HG03066 (cell line): ENCODE results near the gene GALNT7.
"Not testable (repeated sequence)": the region's sequence is repeated elsewhere in the genome, so short reads cannot be mapped to it uniquely, and the experiment has no call there.

Experiments used
- ATAC-seq: cut with Tn5 transposase; IDR thresholded peaks from one replicate; pipeline ENCODE4 v1.9.1; 2021; ENCODE audit warnings: low read depth; ENCODE audit not compliant: unreplicated experiment

The GALNT7 gene, protein sequence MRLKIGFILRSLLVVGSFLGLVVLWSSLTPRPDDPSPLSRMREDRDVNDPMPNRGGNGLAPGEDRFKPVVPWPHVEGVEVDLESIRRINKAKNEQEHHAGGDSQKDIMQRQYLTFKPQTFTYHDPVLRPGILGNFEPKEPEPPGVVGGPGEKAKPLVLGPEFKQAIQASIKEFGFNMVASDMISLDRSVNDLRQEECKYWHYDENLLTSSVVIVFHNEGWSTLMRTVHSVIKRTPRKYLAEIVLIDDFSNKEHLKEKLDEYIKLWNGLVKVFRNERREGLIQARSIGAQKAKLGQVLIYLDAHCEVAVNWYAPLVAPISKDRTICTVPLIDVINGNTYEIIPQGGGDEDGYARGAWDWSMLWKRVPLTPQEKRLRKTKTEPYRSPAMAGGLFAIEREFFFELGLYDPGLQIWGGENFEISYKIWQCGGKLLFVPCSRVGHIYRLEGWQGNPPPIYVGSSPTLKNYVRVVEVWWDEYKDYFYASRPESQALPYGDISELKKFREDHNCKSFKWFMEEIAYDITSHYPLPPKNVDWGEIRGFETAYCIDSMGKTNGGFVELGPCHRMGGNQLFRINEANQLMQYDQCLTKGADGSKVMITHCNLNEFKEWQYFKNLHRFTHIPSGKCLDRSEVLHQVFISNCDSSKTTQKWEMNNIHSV

DNA sequence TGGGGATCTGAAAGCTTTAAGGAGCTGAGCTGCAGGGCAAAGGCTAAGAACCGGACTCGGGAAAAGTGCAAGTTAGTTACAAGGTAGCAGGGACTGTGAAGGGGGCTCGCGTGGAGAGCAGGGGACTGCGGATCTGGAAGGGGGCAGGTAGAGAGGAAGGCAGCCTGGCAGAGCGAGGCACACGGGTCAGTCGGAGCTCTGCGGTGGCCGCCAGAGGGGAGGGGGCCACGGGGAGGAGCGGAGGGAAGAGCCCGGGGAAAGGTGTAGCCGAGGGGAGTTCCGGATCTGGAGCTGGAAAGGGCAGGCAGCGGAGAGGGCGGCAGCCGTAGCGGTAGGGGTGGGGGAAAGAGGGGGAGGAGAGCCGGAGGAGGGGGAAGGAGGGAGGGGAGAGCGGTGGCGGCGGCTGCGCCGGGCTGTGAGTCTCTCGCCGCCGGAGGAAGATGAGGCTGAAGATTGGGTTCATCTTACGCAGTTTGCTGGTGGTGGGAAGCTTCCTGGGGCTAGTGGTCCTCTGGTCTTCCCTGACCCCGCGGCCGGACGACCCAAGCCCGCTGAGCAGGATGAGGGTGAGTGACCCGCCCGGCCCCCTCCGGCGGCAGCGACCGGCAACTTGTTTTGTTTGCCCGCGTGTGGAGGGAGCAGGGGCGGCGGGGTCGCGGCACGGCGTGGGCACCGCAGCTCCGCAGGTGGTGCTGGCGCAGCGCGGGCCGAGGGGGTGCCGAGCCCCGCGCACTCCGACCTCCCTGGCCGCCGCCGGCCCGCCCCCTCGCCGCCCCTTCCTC lies at the start of gene GALNT7:
TSS of gene GALNT7 (plus strand) at position 416 of the 782 bp plus-strand sequence. CDS start at position 441, 25 bp downstream.
- peak; percentile 32 for ATAC-seq

DNA sequence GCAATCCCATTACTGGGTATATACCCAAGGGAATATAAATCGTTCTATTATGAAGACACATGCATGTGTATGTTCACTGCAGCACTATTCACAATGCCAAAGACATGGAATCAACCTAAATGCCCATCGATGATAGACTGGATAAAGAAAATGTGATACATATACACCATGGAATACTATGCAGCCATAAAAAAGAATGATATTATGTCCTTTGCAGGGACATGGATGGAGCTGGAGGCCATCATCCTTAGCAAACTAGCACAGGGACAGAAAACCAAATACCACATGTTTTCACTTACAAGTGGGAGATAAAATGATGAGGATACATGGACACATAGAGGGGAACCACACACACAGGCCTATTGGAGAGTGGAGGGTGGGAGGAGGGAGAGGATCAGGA lies 49.8 kb upstream of the GALNT7 start:
- ATAC-seq, result not testable (repeated sequence)

DNA sequence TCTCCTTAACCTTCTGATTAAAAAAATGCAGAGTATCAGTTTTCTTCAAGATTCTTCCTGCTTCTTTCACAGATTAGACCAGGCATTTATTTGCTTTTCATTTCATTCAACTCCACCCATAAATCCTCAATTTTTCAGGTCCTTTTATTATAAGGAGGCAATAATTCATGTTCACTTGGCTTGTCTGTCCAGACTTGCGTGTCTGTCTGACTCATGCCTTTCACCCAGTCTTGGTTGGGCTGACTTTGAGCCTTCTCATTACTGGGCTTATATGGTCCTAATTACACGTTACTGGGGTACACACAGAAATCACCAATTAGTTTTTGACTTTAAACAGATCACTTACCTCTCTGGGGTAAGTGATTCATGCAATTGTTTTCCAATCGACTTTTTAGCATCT lies 48.8 kb upstream of the GALNT7 start:
- ATAC-seq, result no peak

DNA sequence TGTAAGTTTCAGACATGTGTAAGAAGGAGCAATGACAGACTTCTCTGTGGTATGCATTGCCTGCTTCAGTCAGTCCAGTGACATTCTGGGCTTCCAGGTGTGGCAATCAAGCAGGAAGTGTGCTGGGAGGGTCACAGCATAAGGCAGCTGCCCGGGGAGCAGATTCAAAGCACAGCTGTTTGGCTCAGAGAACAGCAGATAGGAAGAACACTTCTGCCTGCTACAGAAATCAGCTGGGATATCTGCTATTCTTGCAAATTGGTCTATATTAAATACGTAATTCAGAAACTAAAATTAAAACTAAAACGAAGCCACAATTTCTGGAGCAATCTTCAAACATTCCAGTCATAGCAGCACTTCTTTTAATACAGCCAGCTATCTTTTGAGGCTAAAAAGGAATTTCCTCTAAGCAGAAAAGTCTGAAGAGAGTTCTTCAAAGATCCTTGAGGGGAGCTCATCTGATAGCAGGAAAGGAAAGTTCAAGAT lies 47.5 kb upstream of the GALNT7 start:
- ATAC-seq, result peak; percentile 100

DNA sequence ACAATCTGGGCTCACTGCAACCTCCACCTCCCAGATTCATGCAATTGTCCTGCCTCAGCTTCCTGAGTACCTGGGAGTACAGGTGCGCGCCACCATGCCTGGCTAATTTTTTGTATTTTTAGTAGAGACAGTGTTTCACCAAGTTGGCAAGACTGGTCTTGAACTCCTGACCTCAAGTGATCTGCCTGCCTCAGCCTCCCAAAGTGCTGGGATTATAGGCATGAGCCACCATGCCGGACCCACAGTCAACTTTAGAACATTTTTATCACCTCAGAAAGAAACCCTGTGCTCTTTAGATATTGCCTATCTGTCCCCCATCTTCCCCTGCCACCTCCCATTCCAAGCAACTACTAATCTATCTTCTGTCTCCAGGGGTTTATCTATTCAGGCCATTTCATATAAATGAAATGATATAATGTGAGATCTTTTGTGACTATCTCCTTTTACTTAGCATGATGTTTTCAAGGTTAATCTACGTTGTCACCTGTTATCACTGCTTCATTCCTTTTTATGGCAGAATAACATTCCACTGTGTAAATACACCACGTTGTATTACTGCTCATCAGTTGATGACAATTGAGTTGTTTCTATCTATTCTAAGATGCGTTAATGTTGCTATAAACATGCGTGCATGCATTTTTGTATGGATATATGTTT lies 44.3 kb upstream of the GALNT7 start:
- no peak for ATAC-seq

DNA sequence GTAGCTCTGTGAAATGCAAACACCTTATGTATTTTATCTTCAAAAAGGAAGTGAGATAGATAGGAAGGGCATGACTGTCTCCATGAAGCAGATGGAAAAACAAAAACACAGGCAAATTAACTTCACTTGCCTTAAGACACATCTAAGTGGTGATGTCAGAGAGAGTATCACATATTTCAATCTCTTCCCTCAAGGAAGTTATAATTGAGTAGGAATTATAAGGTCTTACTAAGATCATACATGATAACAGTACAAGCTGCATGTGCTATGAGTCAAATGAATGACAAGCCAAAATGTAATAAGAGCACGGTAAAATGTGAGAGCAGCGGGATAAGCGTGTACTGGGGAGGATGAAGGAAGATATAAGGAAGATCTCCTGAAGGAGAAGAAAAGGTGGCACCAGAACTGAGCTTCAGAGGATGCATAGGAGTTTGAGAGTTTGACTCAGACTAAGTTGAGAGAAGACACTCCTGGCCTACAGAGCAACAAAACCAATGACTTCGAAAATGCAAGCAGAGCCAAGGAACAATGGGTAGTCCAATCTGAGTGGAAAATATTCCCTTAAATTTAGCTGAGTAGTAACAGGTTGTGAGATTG lies 43.3 kb upstream of the GALNT7 start:
- ATAC-seq, result no peak

DNA sequence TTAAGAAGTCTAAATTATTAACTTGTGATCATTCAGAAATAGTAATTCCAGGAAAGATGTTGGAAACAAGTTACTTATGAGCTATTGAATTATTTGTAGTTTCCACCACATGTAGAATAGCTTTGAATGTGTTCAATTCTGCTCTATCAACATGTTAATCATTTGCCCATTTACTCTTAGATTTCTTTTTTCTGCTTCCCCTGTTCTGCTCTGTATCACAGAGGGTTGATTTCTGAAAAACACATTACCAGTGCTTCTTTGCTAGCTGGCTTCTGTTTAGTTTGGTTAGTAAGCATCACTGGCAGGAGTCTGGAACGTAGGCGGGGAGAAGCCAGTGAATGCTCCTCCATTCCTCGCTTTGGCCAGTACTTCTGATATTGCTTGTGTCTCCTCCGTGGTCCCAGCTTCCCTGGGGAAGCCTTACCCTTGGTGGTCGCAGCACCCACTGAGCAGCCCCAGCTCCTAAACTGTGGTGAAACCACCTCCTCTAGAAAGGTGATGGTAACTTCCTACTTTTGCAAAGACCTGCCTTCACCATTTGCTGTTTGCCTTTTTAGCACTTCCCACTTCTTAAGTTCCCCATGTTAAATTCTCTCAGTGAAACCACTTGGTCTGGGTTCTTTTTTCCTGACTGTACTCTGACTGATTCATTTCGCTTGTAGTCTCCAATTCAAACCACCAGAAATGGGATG lies 40.3 kb upstream of the GALNT7 start:
- no peak for ATAC-seq

DNA sequence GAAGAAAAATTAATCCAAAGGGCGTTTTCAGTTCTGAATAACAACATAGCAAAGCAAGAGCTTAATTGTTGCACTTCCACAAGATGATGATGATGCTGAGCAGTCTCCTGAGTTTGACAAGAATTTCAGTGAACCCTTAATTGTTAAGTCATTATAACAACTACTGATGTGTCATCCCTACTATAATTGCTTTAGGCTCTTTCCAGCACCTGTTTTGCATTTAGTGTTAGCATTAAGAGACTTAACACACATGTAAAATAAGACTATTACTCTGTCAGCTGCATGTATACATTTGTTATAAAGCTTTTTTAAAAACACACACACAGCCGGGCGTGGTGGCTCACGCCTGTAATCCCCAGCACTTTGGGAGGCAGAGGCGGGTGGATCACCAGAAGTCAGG lies 37.9 kb upstream of the GALNT7 start:
- no peak for ATAC-seq

DNA sequence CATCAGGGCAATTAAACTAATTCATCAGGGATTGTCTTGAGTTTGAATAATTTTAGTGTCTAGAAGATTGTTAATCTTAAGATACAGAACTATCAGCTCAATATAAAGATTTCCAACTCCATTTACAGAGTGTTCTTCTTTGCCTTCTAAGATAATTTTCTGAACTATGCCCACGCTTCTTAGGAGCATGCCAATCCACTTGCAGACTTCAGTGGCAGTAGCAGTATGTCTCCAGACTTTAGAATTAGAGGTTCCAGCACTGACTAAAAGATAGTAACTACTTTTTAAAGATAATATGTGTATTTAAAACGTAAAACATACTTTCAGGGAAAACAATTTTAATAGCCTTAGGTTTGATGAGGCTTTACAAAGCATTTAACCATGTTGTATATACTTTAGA lies 34.2 kb upstream of the GALNT7 start:
- ATAC-seq, result no peak

DNA sequence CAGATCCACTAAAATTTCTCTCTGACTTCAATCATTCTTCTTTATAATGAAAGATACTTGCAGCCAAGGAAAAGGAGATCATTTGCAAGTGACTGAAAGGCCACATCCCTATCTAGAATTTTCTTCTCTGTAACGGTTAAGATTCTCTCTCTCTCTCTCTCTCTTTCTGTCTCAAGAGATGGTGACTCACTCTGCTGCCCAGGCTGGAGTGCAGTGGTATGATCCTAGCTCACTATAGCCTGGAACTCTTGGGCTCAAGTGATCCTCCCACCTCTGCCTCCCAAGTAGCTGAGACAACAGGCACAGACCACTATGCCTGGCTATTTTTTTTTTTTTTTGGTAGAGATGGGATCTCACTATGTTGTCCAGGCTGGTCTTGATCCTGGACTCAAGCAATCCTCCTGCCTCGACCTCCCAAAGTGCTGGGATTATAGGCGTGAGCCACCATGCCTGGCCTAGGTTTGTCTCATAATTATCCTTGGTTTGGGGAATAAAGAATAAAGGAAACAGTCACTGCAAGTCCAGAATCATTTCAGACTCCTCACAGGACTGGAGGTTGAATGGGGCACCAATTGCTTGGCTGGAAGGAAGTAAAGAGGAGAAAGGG lies 33.3 kb upstream of the GALNT7 start:
- no peak for ATAC-seq

DNA sequence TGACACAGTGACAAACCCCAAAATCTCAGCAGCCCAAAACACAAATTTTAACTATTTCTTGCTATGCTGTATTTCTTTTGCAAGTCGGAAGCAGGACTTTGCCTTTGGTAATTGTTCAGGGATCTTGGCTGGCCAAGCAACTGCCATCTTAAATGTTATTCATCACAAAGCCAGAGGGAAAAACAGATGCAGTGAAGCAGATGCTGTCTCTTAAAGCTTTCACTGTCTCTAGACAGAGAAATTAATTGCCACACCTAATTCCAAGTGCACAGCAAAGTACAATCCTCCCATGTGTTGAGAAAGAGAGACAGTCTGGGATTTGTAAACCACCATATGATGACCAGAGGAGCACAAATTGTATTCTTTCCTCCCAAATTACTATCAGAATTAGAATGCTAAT lies 30.0 kb upstream of the GALNT7 start:
- no peak for ATAC-seq

DNA sequence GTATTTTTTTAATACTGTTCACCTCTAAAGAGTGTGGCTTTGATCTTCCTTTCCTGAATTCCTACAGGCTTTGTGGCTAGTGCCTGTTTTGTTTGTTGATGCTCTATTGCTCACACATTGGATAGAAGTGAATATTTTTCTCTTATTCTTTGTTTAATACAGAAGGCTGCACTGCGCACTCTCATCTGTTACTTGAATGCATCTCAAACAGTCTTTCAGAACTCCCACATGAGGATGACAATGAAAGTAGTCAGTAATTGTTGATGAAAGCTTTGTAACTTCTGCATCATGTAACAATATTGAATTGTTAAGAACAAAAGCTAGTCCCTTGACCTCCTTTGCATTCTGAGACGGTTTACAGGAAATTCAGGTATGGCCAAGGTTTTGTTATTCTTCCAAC lies 29.1 kb upstream of the GALNT7 start:
- no peak for ATAC-seq

DNA sequence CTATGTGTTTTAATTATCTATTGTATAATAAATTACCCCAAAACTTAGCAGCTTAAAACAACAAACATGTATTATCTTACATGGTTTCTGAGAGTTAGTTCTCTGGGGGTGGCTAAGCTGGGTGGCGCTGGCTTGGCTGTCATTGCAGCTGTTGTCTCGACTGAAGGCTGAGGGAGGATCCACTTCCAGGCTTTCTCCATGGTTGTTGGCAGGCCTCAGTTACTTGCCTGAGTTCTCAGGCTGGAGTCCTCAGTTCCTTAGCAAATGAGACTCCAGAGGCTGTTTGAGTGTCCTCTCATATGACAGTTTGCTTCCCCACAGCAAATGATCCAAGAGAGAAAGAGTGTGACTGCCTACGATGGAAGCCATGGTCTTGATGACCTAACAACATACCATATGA lies 23.5 kb upstream of the GALNT7 start:
- ATAC-seq, result no peak

DNA sequence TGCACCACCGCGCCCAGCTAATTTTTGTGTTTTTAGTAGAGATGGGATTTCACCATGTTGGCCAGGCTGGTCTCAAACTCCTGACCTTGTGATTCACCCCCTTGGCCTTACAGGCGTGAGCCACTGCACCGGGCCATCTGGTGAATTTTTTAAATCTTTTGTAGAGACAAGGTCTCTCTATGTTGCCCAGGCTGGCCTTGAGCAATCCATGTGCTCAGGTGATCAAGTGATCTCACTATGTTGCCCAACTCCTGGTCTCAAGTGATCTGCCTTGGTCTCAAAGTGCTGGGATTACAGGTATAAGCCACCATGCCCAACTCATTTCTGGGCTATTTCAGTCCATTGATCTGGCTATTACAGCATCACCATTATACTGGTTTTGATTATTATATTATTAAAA lies 22.2 kb upstream of the GALNT7 start:
- no peak for ATAC-seq

DNA sequence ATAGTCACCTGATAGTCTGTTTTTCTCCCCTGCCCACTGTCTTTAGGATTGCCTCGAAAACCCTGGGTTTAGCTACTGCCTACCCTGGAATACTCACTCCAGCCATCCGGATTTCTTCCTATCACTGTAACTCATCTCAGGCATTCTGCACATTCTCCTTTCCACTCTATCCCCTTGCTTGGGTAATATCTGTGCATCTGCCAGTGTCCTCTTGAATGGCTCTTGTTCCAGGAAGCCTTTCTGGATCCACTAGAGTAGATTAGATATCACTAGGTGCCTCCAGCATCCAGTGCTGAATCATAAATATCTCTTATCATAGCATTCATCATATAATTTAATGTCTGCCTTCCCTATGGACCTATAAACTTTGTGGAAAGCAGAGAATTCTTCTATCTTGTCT lies 17.1 kb upstream of the GALNT7 start:
- no peak for ATAC-seq

DNA sequence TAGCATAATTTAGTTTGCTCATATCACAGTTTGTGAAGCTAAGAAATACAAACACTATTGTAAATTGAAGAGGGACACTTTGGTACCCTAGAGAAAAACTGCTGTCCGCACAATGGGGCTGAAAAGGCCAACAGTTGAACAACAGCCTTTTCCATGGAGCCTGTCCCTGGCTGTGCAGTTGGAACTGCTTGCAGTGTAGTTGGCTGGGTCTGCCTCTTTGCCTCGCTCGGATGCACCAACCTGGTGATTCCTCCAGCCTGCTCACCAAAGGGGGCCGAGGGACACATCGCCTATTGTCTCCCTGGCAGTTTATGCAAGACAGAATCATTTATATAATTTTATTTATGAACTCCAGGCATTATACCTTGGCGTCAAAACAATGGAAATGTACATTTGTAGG lies 16.5 kb upstream of the GALNT7 start:
- no peak for ATAC-seq

DNA sequence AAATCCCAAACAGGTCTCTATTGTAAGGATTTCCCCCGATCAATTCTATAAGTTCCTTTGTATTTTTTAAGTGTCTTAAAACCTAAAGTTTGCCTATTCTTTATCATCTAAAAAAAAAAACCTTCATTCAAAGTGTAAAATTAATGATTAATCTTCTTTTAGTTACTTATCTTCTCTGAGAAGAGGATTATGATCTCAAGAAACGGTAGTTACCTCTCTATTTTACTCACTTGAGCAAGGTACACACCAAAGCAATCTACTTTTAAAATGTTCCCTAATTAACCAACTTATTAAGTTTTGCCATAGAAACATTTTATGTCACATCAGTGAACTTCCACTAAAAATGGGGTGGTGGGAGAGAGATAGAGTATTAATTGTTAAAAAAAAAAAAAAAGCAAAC lies 15.2 kb upstream of the GALNT7 start:
- no peak for ATAC-seq

DNA sequence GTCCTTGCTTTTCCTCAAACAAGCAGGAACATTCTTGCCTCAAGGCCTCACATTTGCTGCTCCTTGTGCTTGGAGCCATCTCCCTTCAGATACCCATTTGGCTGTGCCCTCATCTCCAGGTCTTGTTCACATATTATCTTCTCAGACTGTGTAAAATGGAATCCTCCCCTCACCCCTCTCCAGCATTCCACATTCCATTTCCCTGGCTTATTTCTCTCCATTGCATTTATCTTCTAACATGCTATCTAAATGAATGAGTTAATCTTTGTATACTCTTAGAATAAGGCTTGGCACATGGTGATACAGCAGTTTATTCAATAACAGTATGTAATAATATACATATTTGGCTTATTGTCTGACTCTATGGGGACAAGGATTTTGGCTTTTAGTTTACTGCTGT lies 8.8 kb upstream of the GALNT7 start:
- ATAC-seq, result no peak

DNA sequence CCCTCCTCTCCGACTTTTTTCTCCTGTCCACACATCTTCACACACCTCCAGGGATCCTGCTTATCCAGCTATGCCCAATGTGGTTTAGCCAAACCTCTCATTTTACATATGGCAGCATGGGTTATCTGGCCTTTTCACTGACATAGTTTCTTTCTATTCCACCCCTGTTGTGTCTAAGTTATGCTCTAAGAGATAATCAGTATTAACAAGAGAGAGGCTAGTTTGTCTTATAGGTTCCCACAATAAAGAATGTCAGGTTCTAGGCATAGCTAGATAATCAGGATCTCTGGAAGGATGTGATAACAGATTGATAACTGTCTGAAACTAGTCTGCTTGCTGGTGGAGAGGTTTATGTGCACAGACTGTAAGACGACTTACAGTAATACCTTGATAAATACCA lies 7.7 kb upstream of the GALNT7 start:
- ATAC-seq, result no peak
